OCI-LY7 (cell line): ENCODE results near the gene HTR3D. TPM values are rescaled to one million over a fixed set of nuclear protein-coding genes. Genes with fewer than 3 reads are reported as not detected.

Source experiments
- BruUV-seq: library from RNA; stranded (reverse); fragments of 400-500 nt; replicated peaks from 2 replicates; lab custom pipeline; 2021; lab: Mats Ljungman, UMichigan
- CTCF ChIA-PET: fragments of 300-600 bp; sonication (Branson Sonifier 250); formaldehyde crosslinking; loops from one replicate; lab custom pipeline; 2022; ENCODE audit warnings: antibody characterized with exemption; ENCODE audit not compliant: unreplicated experiment; lab: Charles Lee
- POLR2A ChIA-PET: fragments of 300-600 bp; sonication (Branson Sonifier 250); formaldehyde crosslinking; loops from one replicate; lab custom pipeline; 2022; ENCODE audit warnings: antibody characterized with exemption; lab: Charles Lee
- DNase-seq: peaks from one replicate; pipeline ENCODE4 v3.0.0-alpha.2; 2015; ENCODE audit warnings: low spot score
- H2AFZ ChIP-seq: fragments of 200-600 bp; sonication (generic), shearing (Covaris generic); 2 replicates; pipeline ENCODE4 v1.6.1; 2014; ENCODE audit warnings: mild to moderate bottlenecking, antibody characterized with exemption, low read length, moderate library complexity
- H3K27ac ChIP-seq: fragments of 200-600 bp; sonication (generic); 2 replicates; pipeline ENCODE4 v1.5.1; 2014; ENCODE audit warnings: mixed run types, low read depth, mild to moderate bottlenecking, moderate library complexity, low read length, inconsistent platforms; ENCODE audit not compliant: poor library complexity, severe bottlenecking
- H3K36me3 ChIP-seq: fragments of 200-600 bp; sonication (generic); 2 replicates; pipeline ENCODE4 v1.6.1; 2014; ENCODE audit warnings: mild to moderate bottlenecking, antibody characterized with exemption, low read length, moderate library complexity, mixed read lengths; ENCODE audit not compliant: insufficient read depth
- H3K4me1 ChIP-seq: fragments of 200-600 bp; sonication (generic); 2 replicates; pipeline ENCODE4 v1.5.1; 2014; ENCODE audit warnings: mild to moderate bottlenecking, low read length; ENCODE audit not compliant: insufficient read depth, poor library complexity, severe bottlenecking
- H3K4me2 ChIP-seq: fragments of 200-600 bp; sonication (generic); 2 replicates; pipeline ENCODE4 v1.6.1; 2014; ENCODE audit warnings: mild to moderate bottlenecking, low read length
- H3K4me3 ChIP-seq: fragments of 200-600 bp; sonication (generic); 2 replicates; pipeline ENCODE4 v1.5.1; 2014; ENCODE audit warnings: mild to moderate bottlenecking, low read depth, low read length; ENCODE audit not compliant: poor library complexity, severe bottlenecking
- H3K79me2 ChIP-seq: fragments of 200-600 bp; sonication (generic); 2 replicates; pipeline ENCODE4 v1.6.1; 2016; ENCODE audit warnings: low read depth, mild to moderate bottlenecking, low read length, moderate library complexity, mixed read lengths; ENCODE audit not compliant: insufficient read depth
- H3K9me2 ChIP-seq: fragments of 200-600 bp; sonication (generic); 2 replicates; pipeline ENCODE4 v1.6.1; 2016; ENCODE audit warnings: mild to moderate bottlenecking, low read length, mixed read lengths; ENCODE audit not compliant: insufficient read depth
- H3K9me3 ChIP-seq: fragments of 200-600 bp; sonication (generic); 2 replicates; pipeline ENCODE4 v1.6.1; 2014; ENCODE audit warnings: mild to moderate bottlenecking, mixed run types, low read length, mixed read lengths
- H4K20me1 ChIP-seq: fragments of 200-600 bp; sonication (generic); 2 replicates; pipeline ENCODE4 v1.6.1; 2014; ENCODE audit warnings: mild to moderate bottlenecking, antibody characterized with exemption, low read length, moderate library complexity, mixed read lengths; ENCODE audit not compliant: insufficient read depth
- CTCF ChIP-seq: fragments of 200-600 bp; sonication (generic); conservative IDR thresholded peaks from 2 replicates; pipeline ENCODE4 v1.5.1; 2014; ENCODE audit warnings: mild to moderate bottlenecking, antibody characterized with exemption, low read length, moderate library complexity, mixed read lengths
- EZH2phosphoT487 ChIP-seq: fragments of 200-600 bp; sonication (generic); IDR thresholded peaks from 2 replicates; pipeline ENCODE4 v1.6.1; 2018; ENCODE audit warnings: low read depth, borderline replicate concordance, mild to moderate bottlenecking, mixed run types, antibody characterized with exemption, low read length, moderate library complexity, mixed read lengths
- intact Hi-C: fragments of 100-400 bp; cut with micrococcal nuclease; formaldehyde crosslinking; loops from one replicate; pipeline ENCODE4 v1.10.0; 2022; ENCODE audit not compliant: unreplicated experiment
- small RNA-seq: library from RNA; depleted of rRNA; stranded (forward); fragments of <200 nt; gene quantifications from one replicate; pipeline ENCODE3, GENCODE V24; 2014
- total RNA-seq, 2 experiments: library from RNA; depleted of rRNA in 1 of 2; stranded (reverse); fragments of >200 nt in 1 of 2; shearing (Covaris generic) in 1 of 2; gene quantifications; 2 replicates each; pipeline ENCODE4 v1.2.3, GENCODE V29; 2014 to 2022

HTR3D gene
- total RNA-seq, 2 experiments from 2014 or later = not detected

DNA sequence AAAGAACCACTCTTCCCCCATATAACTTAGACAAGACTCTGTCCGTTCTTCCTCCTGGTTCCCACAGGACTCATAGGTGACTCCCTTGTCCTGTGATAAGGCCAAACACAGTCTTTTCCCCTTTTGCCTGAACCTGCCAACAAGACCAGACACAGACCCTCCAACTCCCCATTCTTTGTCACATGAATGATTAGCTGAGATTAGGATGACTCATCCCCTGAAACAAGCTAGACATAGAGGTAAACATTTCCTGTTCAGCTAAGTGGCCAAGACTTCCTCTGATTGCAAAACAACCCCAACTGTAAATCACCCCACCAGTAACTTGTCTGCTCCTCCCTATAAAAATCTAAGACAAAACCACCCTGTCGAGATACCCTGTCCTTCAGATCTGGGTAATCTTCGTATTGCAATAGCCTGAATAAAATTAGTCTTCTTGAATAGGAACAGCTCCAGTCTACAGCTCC lies 53.9 kb downstream of the HTR3D start:
- Histone ChIP-seq H3K36me3 (no peaks in the 10 kb centered on the region), H3K4me1 (no peaks in the 10 kb centered on the region), H3K4me2 (no peak overlapping the region), H3K9me3 (no peaks in the 10 kb centered on the region), H3K27ac (no peak overlapping the region), H4K20me1 (no peaks in the 10 kb centered on the region), H3K79me2 (no peaks in the 10 kb centered on the region), H2AFZ (no peak overlapping the region), H3K9me2 (no peaks in the 10 kb centered on the region), H3K4me3 (no peak overlapping the region)
- no TSS peak for BruUV-seq
- intact Hi-C loops = no loop called here
- CTCF ChIA-PET = no interaction called here
- POLR2A ChIA-PET = no interaction called here
- TF ChIP-seq EZH2phosphoT487 = no peak
- no peak for TF ChIP-seq CTCF
- DNase-seq = no peak

Small RNAs within 50 kb of the gene (small RNA-seq; reads per million reads assigned to genes)
- gene RF00019 = not detected

Other genes with a start within 250 kb of the HTR3D start
- gene MAP6D1, start 206.2 kb upstream of the HTR3D start, total RNA-seq (2014; rRNA removed; shearing (Covaris generic)) = 0.88 and 1.5 TPM in 2 replicates
- 1.1 TPM in 2 replicates for gene MAP6D1, start 206.2 kb upstream of the HTR3D start, total RNA-seq (2022)
- gene PARL, start 146.9 kb upstream of the HTR3D start, total RNA-seq (2014; rRNA removed; shearing (Covaris generic)) = 43.5 and 46.1 TPM in 2 replicates
- 68.2 and 69.3 TPM in 2 replicates for gene PARL, start 146.9 kb upstream of the HTR3D start, total RNA-seq (2022)
- gene ABCC5, start 13.9 kb upstream of the HTR3D start, total RNA-seq (2014; rRNA removed; shearing (Covaris generic)) = 18.1 and 28.5 TPM in 2 replicates
- 24.8 and 27.2 TPM in 2 replicates for gene ABCC5, start 13.9 kb upstream of the HTR3D start, total RNA-seq (2022)
- not detected in 2 replicates for gene HTR3C, start 21.3 kb downstream of the HTR3D start, total RNA-seq (2014; rRNA removed; shearing (Covaris generic))
- not detected in 2 replicates for gene HTR3C, start 21.3 kb downstream of the HTR3D start, total RNA-seq (2022)
- not detected in 2 replicates for gene HTR3E, start 65.3 kb downstream of the HTR3D start, total RNA-seq (2014; rRNA removed; shearing (Covaris generic))
- not detected in 2 replicates for gene HTR3E, start 65.3 kb downstream of the HTR3D start, total RNA-seq (2022)
- gene EIF2B5, start 103.6 kb downstream of the HTR3D start, total RNA-seq (2014; rRNA removed; shearing (Covaris generic)) = 41.1 and 66.1 TPM in 2 replicates
- gene EIF2B5, start 103.6 kb downstream of the HTR3D start, total RNA-seq (2022) = 56.7 and 57.4 TPM in 2 replicates
- 38.5 and 41.3 TPM in 2 replicates for gene DVL3, start 123.6 kb downstream of the HTR3D start, total RNA-seq (2014; rRNA removed; shearing (Covaris generic))
- gene DVL3, start 123.6 kb downstream of the HTR3D start, total RNA-seq (2022) = 65.6 and 70.4 TPM in 2 replicates
- 141 and 147 TPM in 2 replicates for gene AP2M1, start 143.1 kb downstream of the HTR3D start, total RNA-seq (2014; rRNA removed; shearing (Covaris generic))
- gene AP2M1, start 143.1 kb downstream of the HTR3D start, total RNA-seq (2022) = 158 and 168 TPM in 2 replicates
- 38.9 and 51.6 TPM in 2 replicates for gene ABCF3, start 154.5 kb downstream of the HTR3D start, total RNA-seq (2014; rRNA removed; shearing (Covaris generic))
- 59.0 and 67.1 TPM in 2 replicates for gene ABCF3, start 154.5 kb downstream of the HTR3D start, total RNA-seq (2022)
- not detected in 2 replicates for gene VWA5B2, start 197.8 kb downstream of the HTR3D start, total RNA-seq (2014; rRNA removed; shearing (Covaris generic))
- gene VWA5B2, start 197.8 kb downstream of the HTR3D start, total RNA-seq (2022) = not detected in 2 replicates
- gene ALG3, start 217.2 kb downstream of the HTR3D start, total RNA-seq (2014; rRNA removed; shearing (Covaris generic)) = 35.3 and 45.3 TPM in 2 replicates
- gene ALG3, start 217.2 kb downstream of the HTR3D start, total RNA-seq (2022) = 60.2 and 61.0 TPM in 2 replicates
- gene EEF1AKMT4, start 217.9 kb downstream of the HTR3D start, total RNA-seq (2014; rRNA removed; shearing (Covaris generic)) = 18.8 and 20.1 TPM in 2 replicates
- gene EEF1AKMT4, start 217.9 kb downstream of the HTR3D start, total RNA-seq (2022) = 13.2 and 18.8 TPM in 2 replicates
- not detected in 2 replicates for gene CAMK2N2, start 229.8 kb downstream of the HTR3D start, total RNA-seq (2014; rRNA removed; shearing (Covaris generic))
- gene CAMK2N2, start 229.8 kb downstream of the HTR3D start, total RNA-seq (2022) = 0.28 TPM in 1 of 2 replicates, not detected in the other
- not detected in 2 replicates for gene ECE2, start 244.3 kb downstream of the HTR3D start, total RNA-seq (2014; rRNA removed; shearing (Covaris generic))
- gene ECE2, start 244.3 kb downstream of the HTR3D start, total RNA-seq (2022) = not detected in 2 replicates